Activated CD8-positive, alpha-beta T cell treated with anti-CD3 and anti-CD28 coated beads for 36 hours (primary cell): ENCODE measurements around the gene ANKRD44. TPM values are rescaled to one million over a fixed set of nuclear protein-coding genes. Genes with fewer than 3 reads are reported as not detected.
A peak's percentile ranks its signal among the peaks of the same experiment; 100 is the strongest.

Experiments
- ATAC-seq: fragments of 200-7000 bp; cut with Tn5 transposase; one replicate; pipeline ENCODE4 v1.10.0; 2021; ENCODE audit warnings: mild to moderate bottlenecking, moderate library complexity
- CTCF ChIA-PET: fragments of 350-600 bp; sonication (Branson Sonifier 250); formaldehyde crosslinking; loops from one replicate; lab custom pipeline; 2021; ENCODE audit warnings: antibody characterized with exemption; lab: Charles Lee
- POLR2A ChIA-PET: fragments of 350-600 bp; sonication (Branson Sonifier 250); formaldehyde crosslinking; loops from one replicate; lab custom pipeline; 2021; ENCODE audit warnings: antibody characterized with exemption; lab: Charles Lee
- DNase-seq: peaks from one replicate; pipeline ENCODE4 v3.0.0-alpha.2; 2020
- H3K27ac Mint-ChIP-seq: one replicate; pipeline ENCODE4 v1.8.0; 2021; ENCODE audit warnings: mild to moderate bottlenecking, mixed read lengths
- H3K27me3 Mint-ChIP-seq: one replicate; pipeline ENCODE4 v1.8.0; 2021; ENCODE audit warnings: mixed read lengths
- H3K36me3 Mint-ChIP-seq: one replicate; pipeline ENCODE4 v1.8.0; 2021; ENCODE audit warnings: low read depth, mixed read lengths
- H3K4me1 Mint-ChIP-seq: one replicate; pipeline ENCODE4 v1.8.0; 2021; ENCODE audit warnings: low read depth, mixed read lengths
- H3K4me3 Mint-ChIP-seq: one replicate; pipeline ENCODE4 v1.8.0; 2021; ENCODE audit warnings: mild to moderate bottlenecking, moderate library complexity, mixed read lengths
- H3K9me3 Mint-ChIP-seq: one replicate; pipeline ENCODE4 v1.8.0; 2021; ENCODE audit warnings: mixed read lengths
- intact Hi-C: fragments of 100-400 bp; cut with micrococcal nuclease; formaldehyde crosslinking; loops from one replicate; pipeline ENCODE4 v1.10.0; 2022
- total RNA-seq, 2 experiments: library from RNA; stranded (reverse); gene quantifications; one replicate each; pipeline ENCODE4 v1.2.3, GENCODE V29; 2021
- TF ChIP-seq, protein P1 (sequence below): fragments of 200-600 bp; IDR thresholded peaks from one replicate; pipeline ENCODE4 v1.8.0; 2022; ENCODE audit warnings: antibody characterized with exemption, mild to moderate bottlenecking

The ANKRD44 gene
- total RNA-seq, 2 experiments from 2014 or later = 131 to 132 TPM

DNA sequence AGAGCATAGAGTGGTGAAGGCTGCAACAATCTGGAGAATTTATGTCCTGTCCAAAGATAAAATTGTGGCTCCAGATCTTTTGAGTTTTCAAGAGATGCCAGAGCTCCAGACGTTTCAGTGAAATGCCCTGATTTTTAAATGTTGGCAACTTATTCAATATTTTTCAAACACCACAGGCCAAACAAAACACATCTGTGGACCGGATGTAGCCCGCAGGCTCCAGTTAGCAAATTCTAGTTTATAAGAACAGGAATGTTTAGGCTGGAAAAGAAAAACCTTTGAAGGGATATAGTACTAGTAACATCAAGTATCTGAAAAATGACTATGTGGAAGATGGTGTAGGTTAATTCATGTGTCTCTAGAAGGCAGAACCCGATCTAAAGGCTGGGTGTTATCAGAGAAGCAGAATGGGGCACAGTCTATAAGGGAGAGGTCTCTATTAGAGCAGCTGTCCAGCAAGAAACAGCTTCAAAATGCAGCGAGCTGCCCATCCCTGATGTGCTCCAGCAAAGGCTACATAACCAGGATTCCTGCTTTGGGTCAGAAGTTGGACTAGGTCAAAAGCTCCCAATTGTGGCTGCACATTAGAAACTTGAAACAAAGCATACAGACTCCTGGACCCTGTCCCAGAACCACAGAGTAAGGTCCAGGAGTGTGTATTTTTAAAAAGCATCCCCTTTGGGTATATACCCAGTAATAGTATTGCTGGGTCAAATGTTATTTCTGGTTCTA, 105.9 kb downstream of the ANKRD44 start:
- H3K27me3 Mint-ChIP-seq = no peaks in the 10 kb centered on the region
- TF ChIP-seq, protein P1, sequence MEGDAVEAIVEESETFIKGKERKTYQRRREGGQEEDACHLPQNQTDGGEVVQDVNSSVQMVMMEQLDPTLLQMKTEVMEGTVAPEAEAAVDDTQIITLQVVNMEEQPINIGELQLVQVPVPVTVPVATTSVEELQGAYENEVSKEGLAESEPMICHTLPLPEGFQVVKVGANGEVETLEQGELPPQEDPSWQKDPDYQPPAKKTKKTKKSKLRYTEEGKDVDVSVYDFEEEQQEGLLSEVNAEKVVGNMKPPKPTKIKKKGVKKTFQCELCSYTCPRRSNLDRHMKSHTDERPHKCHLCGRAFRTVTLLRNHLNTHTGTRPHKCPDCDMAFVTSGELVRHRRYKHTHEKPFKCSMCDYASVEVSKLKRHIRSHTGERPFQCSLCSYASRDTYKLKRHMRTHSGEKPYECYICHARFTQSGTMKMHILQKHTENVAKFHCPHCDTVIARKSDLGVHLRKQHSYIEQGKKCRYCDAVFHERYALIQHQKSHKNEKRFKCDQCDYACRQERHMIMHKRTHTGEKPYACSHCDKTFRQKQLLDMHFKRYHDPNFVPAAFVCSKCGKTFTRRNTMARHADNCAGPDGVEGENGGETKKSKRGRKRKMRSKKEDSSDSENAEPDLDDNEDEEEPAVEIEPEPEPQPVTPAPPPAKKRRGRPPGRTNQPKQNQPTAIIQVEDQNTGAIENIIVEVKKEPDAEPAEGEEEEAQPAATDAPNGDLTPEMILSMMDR = no peak
- ChIA-PET POLR2A (interaction anchor here (0.7 to 5.2 kb wide), 8 partner anchors 11 to 104 kb away, joined by 3 to 26 read pairs (median 4); partner anchors contain the start of gene ANKRD44), CTCF (interaction anchor here (0.7 to 4.8 kb wide), 8 partner anchors 6 to 105 kb away, joined by 3 to 29 read pairs (median 5); no protein-coding TSS in a partner anchor)
- H3K4me1 Mint-ChIP-seq = peaks cover 91% of the 10 kb centered on the region
- H3K27ac Mint-ChIP-seq = peak overlapping the region; percentile 97
- H3K9me3 Mint-ChIP-seq = peaks cover 3% of the 10 kb centered on the region
- ATAC-seq (no peak), DNase-seq (no peak)
- intact Hi-C loops = loop anchor here (5.0 kb wide), 1 partner anchor 53 kb away; no protein-coding TSS in a partner anchor
- no peak overlapping the region for H3K4me3 Mint-ChIP-seq
- peaks cover 50% of the 10 kb centered on the region for H3K36me3 Mint-ChIP-seq

DNA sequence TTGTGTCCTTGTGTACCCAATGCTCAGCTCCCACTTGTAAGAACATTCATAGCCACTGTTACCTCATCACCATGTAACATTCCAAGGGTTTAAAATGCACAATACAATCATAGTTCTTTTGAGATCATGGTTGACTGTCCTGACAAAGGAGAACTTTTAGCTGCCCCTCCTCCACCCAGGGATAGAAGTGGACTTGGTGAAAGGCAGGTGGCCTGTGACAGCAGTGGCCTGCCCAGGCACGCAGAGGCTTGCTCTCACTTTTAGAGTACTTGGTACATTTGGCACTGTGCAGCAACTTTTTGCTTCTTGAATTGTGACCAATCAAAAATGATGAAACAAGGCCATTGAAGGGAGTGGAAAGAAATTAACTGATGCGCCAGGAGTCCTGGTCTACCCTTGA, 108.7 kb downstream of the ANKRD44 start:
- ChIA-PET POLR2A (interaction anchor here (1.1 to 1.8 kb wide), 2 partner anchors 36 to 103 kb away, joined by 3 to 4 read pairs; no protein-coding TSS in a partner anchor), CTCF (interaction anchor here (1.1 to 4.0 kb wide), 3 partner anchors 10 to 109 kb away, joined by 3 to 12 read pairs (median 4); no protein-coding TSS in a partner anchor)
- H3K4me1 Mint-ChIP-seq = peaks cover 88% of the 10 kb centered on the region
- H3K27me3 Mint-ChIP-seq = no peaks in the 10 kb centered on the region
- TF ChIP-seq, protein P1 = no peak
- H3K4me3 Mint-ChIP-seq = no peak overlapping the region
- intact Hi-C loops = no loop called here
- peaks cover 3% of the 10 kb centered on the region for H3K9me3 Mint-ChIP-seq
- no peak for ATAC-seq
- H3K36me3 Mint-ChIP-seq = peaks cover 52% of the 10 kb centered on the region
- peak overlapping the region; percentile 83 for H3K27ac Mint-ChIP-seq
- DNase-seq = no peak

DNA sequence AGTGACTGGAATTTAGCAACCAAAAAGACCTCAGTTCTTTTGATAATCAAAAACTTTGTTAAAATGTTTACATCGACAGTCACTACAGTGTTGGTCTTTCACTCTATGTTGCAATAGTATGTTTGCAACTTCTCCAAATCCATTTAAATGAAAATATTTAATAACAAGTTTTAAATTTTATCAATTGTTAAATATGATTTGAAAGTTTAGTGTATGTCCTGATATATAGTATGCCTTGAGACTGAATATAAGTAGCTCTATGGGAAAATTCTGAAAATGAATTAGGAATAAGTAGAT, 109.9 kb downstream of the ANKRD44 start:
- H3K9me3 Mint-ChIP-seq = peaks cover 3% of the 10 kb centered on the region
- CTCF ChIA-PET = interaction anchor here (1.2 to 4.0 kb wide), 3 partner anchors 7 to 13 kb away, joined by 4 to 29 read pairs (median 12); no protein-coding TSS in a partner anchor
- POLR2A ChIA-PET = interaction anchor here (3.9 kb wide), 1 partner anchor 10 kb away, joined by 36 read pairs; no protein-coding TSS in a partner anchor
- ATAC-seq (no peak), DNase-seq (no peak)
- intact Hi-C loops = no loop called here
- H3K4me1 Mint-ChIP-seq = peaks cover 88% of the 10 kb centered on the region
- H3K4me3 Mint-ChIP-seq = peak overlapping the region; percentile 30
- no peaks in the 10 kb centered on the region for H3K27me3 Mint-ChIP-seq
- TF ChIP-seq, protein P1 = no peak
- peak overlapping the region; percentile 94 for H3K27ac Mint-ChIP-seq
- H3K36me3 Mint-ChIP-seq = peaks cover 48% of the 10 kb centered on the region

DNA sequence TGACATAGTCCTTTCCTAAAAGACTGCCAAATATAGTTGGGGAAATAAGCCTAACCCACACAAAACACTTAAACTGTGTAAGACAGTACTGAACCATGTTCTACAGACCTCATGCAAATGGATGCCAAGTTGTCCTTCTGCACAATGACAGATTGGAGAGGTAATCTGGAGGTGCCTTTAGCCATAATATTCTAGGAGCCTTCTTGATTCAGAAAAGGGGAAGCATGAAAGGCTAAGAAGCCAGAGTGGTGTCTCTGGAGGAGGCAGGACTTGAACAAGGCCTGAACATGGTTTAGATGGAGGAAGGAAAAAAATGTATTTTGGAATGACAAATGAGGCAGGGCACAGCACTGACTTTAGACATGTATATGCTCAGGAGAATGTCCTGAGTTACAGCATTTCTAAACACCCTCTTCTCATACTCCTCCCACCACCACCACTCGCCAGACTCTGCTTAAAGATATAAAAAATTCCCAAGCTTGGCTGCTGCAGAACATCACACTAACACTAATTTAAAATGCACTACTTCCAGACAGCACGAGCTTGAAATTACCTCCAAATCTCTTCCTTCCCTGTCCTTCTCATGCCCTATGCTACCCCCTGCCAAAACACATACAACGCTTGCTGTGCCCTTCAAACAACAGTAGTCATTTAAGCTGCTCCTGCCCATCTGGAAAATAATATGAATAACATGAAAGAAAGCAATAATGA, 110.4 kb downstream of the ANKRD44 start:
- Mint-ChIP-seq H3K4me1 (peaks cover 88% of the 10 kb centered on the region), H3K9me3 (peaks cover 3% of the 10 kb centered on the region), H3K27ac (peak overlapping the region; percentile 94), H3K27me3 (no peaks in the 10 kb centered on the region), H3K4me3 (peak overlapping the region; percentile 30), H3K36me3 (peaks cover 44% of the 10 kb centered on the region)
- ChIA-PET CTCF (interaction anchor here (1.2 to 4.0 kb wide), 3 partner anchors 7 to 14 kb away, joined by 4 to 29 read pairs (median 12); no protein-coding TSS in a partner anchor), POLR2A (interaction anchor here (1.2 to 3.9 kb wide), 3 partner anchors 10 to 111 kb away, joined by 3 to 36 read pairs (median 4); no protein-coding TSS in a partner anchor)
- TF ChIP-seq, protein P1 = no peak
- ATAC-seq (no peak), DNase-seq (no peak)
- intact Hi-C loops = no loop called here
